Measurements from ENCODE around the gene KLF8.

Gene KLF8

GRCh38 chrX:56309881-56310280 lies 77.7 kb downstream of the KLF8 start:
- no peak for DNase-seq (ENCODE audit: low read depth in 2 of 2)

- no peak for DNase-seq (ENCODE audit: low read depth in 2 of 2)
These were observed 78.4 kb downstream of the KLF8 start for GRCh38 chrX:56310581-56310980.

- DNase-seq (ENCODE audit: low read depth in 2 of 2): no peak
These were observed 81.2 kb downstream of the KLF8 start for GRCh38 chrX:56313308-56313707.

GRCh38 chrX:56314334-56314733 lies 82.2 kb downstream of the KLF8 start:
- no peak for DNase-seq (ENCODE audit: low read depth in 2 of 2)

GRCh38 chrX:56318076-56318475 lies 85.9 kb downstream of the KLF8 start:
- no peak for DNase-seq (ENCODE audit: low read depth in 2 of 2)

- no peak for DNase-seq (ENCODE audit: low read depth in 2 of 2)
These were observed 87.0 kb downstream of the KLF8 start for GRCh38 chrX:56319165-56319564.
